Loucy (cell line): ENCODE measurements around the gene PKD2L2.

ENCODE experiments used
- CTCF ChIP-seq: fragments of 200-600 bp; sonication (generic); conservative IDR thresholded peaks from 2 replicates; pipeline ENCODE4 v1.5.1; 2014; ENCODE audit warnings: mild to moderate bottlenecking, antibody characterized with exemption, low read length
- EZH2phosphoT487 ChIP-seq: fragments of 200-600 bp; IDR thresholded peaks from 2 replicates; pipeline ENCODE4 v1.6.1; 2018; ENCODE audit warnings: antibody characterized with exemption, mild to moderate bottlenecking, moderate library complexity, borderline replicate concordance

GRCh38 chr5:137866541-137867388 is 22.5 kb upstream of the PKD2L2 start:
- TF ChIP-seq CTCF, result no peak
- no peak for TF ChIP-seq EZH2phosphoT487
